GM08714 (cell line): ENCODE measurements around the gene E2F2.

ENCODE experiments used
- H3K4me3 ChIP-seq: fragments of 200-500 bp; sonication (Bioruptor generic); 2 replicates; pipeline ENCODE4 v1.5.1; 2014; ENCODE audit warnings: mild to moderate bottlenecking, low read length, inconsistent platforms
- ZNF274 ChIP-seq: IDR thresholded peaks from 2 replicates; pipeline ENCODE4 v1.6.1; 2012; ENCODE audit warnings: mild to moderate bottlenecking, low read depth, low read length

The E2F2 gene

GRCh38 chr1:23530747-23531561 lies at the start of gene E2F2:
Gene E2F2 (minus strand): TSS chr1:23531233. CDS start chr1:23530793, 440 bp downstream.
- H3K4me3 ChIP-seq, result peak within 1 kb of the TSS; percentile 87
- TF ChIP-seq ZNF274, result no peak

GRCh38 chr1:23578997-23579363 lies 47.9 kb upstream of the E2F2 start:
- no peak for TF ChIP-seq ZNF274
- H3K4me3 ChIP-seq, result no peak overlapping the region

- no peak for TF ChIP-seq ZNF274
- H3K4me3 ChIP-seq, result no peak overlapping the region
Observed at GRCh38 chr1:23578311-23578996, 47.4 kb upstream of the E2F2 start.

GRCh38 chr1:23577056-23578004 lies 46.3 kb upstream of the E2F2 start:
- no peak for TF ChIP-seq ZNF274
- H3K4me3 ChIP-seq, result peak overlapping the region; percentile 48; the same call in 1 of the 2 replicates

GRCh38 chr1:23576338-23577055 lies 45.5 kb upstream of the E2F2 start:
- H3K4me3 ChIP-seq, result peak overlapping the region; percentile 22; the same call in 1 of the 2 replicates
- TF ChIP-seq ZNF274, result no peak

GRCh38 chr1:23575226-23575810 lies 44.3 kb upstream of the E2F2 start:
- no peak for TF ChIP-seq ZNF274
- no peak overlapping the region; the same call in 1 of the 2 replicates for H3K4me3 ChIP-seq

GRCh38 chr1:23574265-23574754 lies 43.3 kb upstream of the E2F2 start:
- no peak overlapping the region for H3K4me3 ChIP-seq
- no peak for TF ChIP-seq ZNF274

GRCh38 chr1:23573574-23574182 lies 42.6 kb upstream of the E2F2 start:
- H3K4me3 ChIP-seq, result no peak overlapping the region
- TF ChIP-seq ZNF274, result no peak

- no peak overlapping the region for H3K4me3 ChIP-seq
- TF ChIP-seq ZNF274, result no peak
Observed at GRCh38 chr1:23571465-23571864, 40.4 kb upstream of the E2F2 start.

- TF ChIP-seq ZNF274, result no peak
- no peak overlapping the region for H3K4me3 ChIP-seq
Observed at GRCh38 chr1:23570001-23570691, 39.1 kb upstream of the E2F2 start.

GRCh38 chr1:23568608-23569383 lies 37.8 kb upstream of the E2F2 start:
- peak overlapping the region; percentile 35; the same call in 1 of the 2 replicates for H3K4me3 ChIP-seq
- TF ChIP-seq ZNF274, result no peak
